HEK293 (cell line): ENCODE data around the gene ZBTB25.

Experiments
- GFI1B ChIP-seq: fragments of 450-650 bp; formaldehyde crosslinking; IDR thresholded peaks from 2 replicates; pipeline ENCODE4 v1.5.1; 2016; ENCODE audit warnings: missing biosample characterization, missing genetic modification characterization
- GLIS2 ChIP-seq: fragments of 450-650 bp; formaldehyde crosslinking; IDR thresholded peaks from 2 replicates; pipeline ENCODE4 v1.5.1; 2016; ENCODE audit warnings: missing biosample characterization, missing genetic modification characterization
- HOXA7 ChIP-seq: sonication (generic); formaldehyde crosslinking; IDR thresholded peaks from 2 replicates; pipeline ENCODE4 v1.8.1; 2022; ENCODE audit warnings: missing genetic modification reagents, borderline replicate concordance
- SP2 ChIP-seq: fragments of 450-650 bp; formaldehyde crosslinking; IDR thresholded peaks from 2 replicates; pipeline ENCODE4 v1.5.1; 2016; ENCODE audit warnings: missing biosample characterization, missing genetic modification characterization
- TSHZ1 ChIP-seq: fragments of 450-650 bp; formaldehyde crosslinking; IDR thresholded peaks from 2 replicates; pipeline ENCODE4 v1.5.1; 2016; ENCODE audit warnings: missing biosample characterization, missing genetic modification characterization, borderline replicate concordance
- YY1 ChIP-seq: fragments of 450-650 bp; formaldehyde crosslinking; IDR thresholded peaks from 2 replicates; pipeline ENCODE4 v1.5.1; 2018; ENCODE audit warnings: missing biosample characterization, missing genetic modification characterization
- ZBTB17 ChIP-seq: fragments of 450-650 bp; formaldehyde crosslinking; IDR thresholded peaks from 2 replicates; pipeline ENCODE4 v1.5.1; 2016; ENCODE audit warnings: missing biosample characterization, missing genetic modification characterization
- ZBTB8A ChIP-seq: fragments of 450-650 bp; formaldehyde crosslinking; IDR thresholded peaks from 2 replicates; pipeline ENCODE4 v1.5.1; 2016; ENCODE audit warnings: missing biosample characterization, missing genetic modification characterization
- ZNF133 ChIP-seq: fragments of 450-650 bp; formaldehyde crosslinking; IDR thresholded peaks from 2 replicates; pipeline ENCODE4 v1.5.1; 2016; ENCODE audit warnings: missing biosample characterization, missing genetic modification characterization
- ZNF169 ChIP-seq: fragments of 450-650 bp; formaldehyde crosslinking; IDR thresholded peaks from 2 replicates; pipeline ENCODE4 v1.5.1; 2016; ENCODE audit warnings: missing biosample characterization, missing genetic modification characterization
- ZNF19 ChIP-seq: fragments of 450-650 bp; formaldehyde crosslinking; IDR thresholded peaks from 2 replicates; pipeline ENCODE4; 2016; ENCODE audit warnings: missing biosample characterization, missing genetic modification characterization, low read depth
- ZNF2 ChIP-seq: fragments of 450-650 bp; formaldehyde crosslinking; IDR thresholded peaks from 2 replicates; pipeline ENCODE4 v1.5.1; 2016; ENCODE audit warnings: missing biosample characterization, missing genetic modification characterization
- ZNF266 ChIP-seq: fragments of 450-650 bp; formaldehyde crosslinking; IDR thresholded peaks from 2 replicates; pipeline ENCODE4 v1.5.1; 2016; ENCODE audit warnings: missing biosample characterization, missing genetic modification characterization, low read depth
- ZNF37A ChIP-seq: fragments of 450-650 bp; IDR thresholded peaks from 2 replicates; pipeline ENCODE4 v1.5.1; 2018; ENCODE audit warnings: missing biosample characterization, missing genetic modification characterization
- ZNF488 ChIP-seq: fragments of 450-650 bp; formaldehyde crosslinking; IDR thresholded peaks from 2 replicates; pipeline ENCODE4 v1.5.1; 2016; ENCODE audit warnings: missing biosample characterization, missing genetic modification characterization
- ZNF521 ChIP-seq: fragments of 450-650 bp; formaldehyde crosslinking; IDR thresholded peaks from 2 replicates; pipeline ENCODE4 v1.5.1; 2017; ENCODE audit warnings: missing biosample characterization, mild to moderate bottlenecking, missing genetic modification characterization
- ZNF548 ChIP-seq: fragments of 450-650 bp; formaldehyde crosslinking; IDR thresholded peaks from 2 replicates; pipeline ENCODE4 v1.5.1; 2016; ENCODE audit warnings: missing biosample characterization, missing genetic modification characterization
- ZNF645 ChIP-seq: fragments of 450-650 bp; formaldehyde crosslinking; IDR thresholded peaks from 2 replicates; pipeline ENCODE4; 2016; ENCODE audit warnings: missing biosample characterization, missing genetic modification characterization
- ZNF654 ChIP-seq: fragments of 450-650 bp; formaldehyde crosslinking; IDR thresholded peaks from 2 replicates; pipeline ENCODE4 v1.5.1; 2016; ENCODE audit warnings: low read depth, missing biosample characterization, missing genetic modification characterization
- ZNF777 ChIP-seq: fragments of 450-650 bp; formaldehyde crosslinking; IDR thresholded peaks from 2 replicates; pipeline ENCODE4 v1.5.1; 2017; ENCODE audit warnings: missing biosample characterization, missing genetic modification characterization, borderline replicate concordance
- TF ChIP-seq, protein P1 (sequence below): fragments of 450-650 bp; formaldehyde crosslinking; IDR thresholded peaks from 2 replicates; pipeline ENCODE4 v1.5.1; 2016; ENCODE audit warnings: missing biosample characterization, missing genetic modification characterization
- TF ChIP-seq, protein P2 (sequence below): fragments of 450-650 bp; formaldehyde crosslinking; IDR thresholded peaks from 2 replicates; pipeline ENCODE4 v1.5.1; 2016; ENCODE audit warnings: missing biosample characterization, missing genetic modification characterization
- TF ChIP-seq, protein P3 (sequence below): fragments of 450-650 bp; formaldehyde crosslinking; IDR thresholded peaks from 2 replicates; pipeline ENCODE4 v1.5.1; 2016; ENCODE audit warnings: missing biosample characterization, missing genetic modification characterization, low read depth
- TF ChIP-seq, protein P4 (sequence below): fragments of 450-650 bp; formaldehyde crosslinking; IDR thresholded peaks from 2 replicates; pipeline ENCODE4 v1.5.1; 2016; ENCODE audit warnings: missing biosample characterization, missing genetic modification characterization
- TF ChIP-seq, protein P5 (sequence below): sonication (generic); formaldehyde crosslinking; IDR thresholded peaks from 2 replicates; pipeline ENCODE4 v1.8.1; 2022; ENCODE audit warnings: mild to moderate bottlenecking, moderate library complexity, missing genetic modification reagents

Gene ZBTB25

DNA sequence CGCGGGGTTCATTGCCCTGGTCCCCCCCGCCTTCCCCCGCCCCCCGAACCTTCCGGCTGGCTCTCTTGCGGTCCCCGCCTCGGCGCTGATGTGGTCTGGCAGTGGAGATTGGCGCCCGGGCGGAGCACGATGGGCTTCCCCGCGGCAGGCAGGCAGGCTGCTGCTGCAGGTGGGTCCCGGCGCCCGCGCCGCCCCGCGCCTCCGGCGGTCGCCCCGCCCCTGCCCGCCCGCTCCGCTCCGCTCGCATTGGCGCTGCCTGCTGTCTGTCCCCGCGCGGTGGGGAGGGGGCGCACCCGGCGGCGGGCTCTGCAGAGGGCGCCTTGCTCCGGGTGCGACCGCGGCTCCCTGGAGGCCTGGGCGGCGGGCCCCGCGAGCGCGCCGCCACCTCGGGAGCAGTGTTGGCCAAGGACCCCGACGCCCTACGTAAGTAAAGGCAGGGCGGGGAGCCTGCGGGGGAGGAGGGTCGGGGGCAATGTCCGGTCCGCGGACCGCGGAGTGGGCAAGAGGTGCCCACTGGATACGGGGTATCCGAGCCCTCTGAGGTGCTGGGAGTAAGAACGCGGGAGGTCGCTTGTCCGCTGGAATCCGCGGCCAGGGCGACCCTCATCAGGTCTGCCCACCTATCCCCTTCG is 38.3 kb downstream of the ZBTB25 start, which contains the start of gene AKAP5 (continued):
- TF ChIP-seq, protein P1, sequence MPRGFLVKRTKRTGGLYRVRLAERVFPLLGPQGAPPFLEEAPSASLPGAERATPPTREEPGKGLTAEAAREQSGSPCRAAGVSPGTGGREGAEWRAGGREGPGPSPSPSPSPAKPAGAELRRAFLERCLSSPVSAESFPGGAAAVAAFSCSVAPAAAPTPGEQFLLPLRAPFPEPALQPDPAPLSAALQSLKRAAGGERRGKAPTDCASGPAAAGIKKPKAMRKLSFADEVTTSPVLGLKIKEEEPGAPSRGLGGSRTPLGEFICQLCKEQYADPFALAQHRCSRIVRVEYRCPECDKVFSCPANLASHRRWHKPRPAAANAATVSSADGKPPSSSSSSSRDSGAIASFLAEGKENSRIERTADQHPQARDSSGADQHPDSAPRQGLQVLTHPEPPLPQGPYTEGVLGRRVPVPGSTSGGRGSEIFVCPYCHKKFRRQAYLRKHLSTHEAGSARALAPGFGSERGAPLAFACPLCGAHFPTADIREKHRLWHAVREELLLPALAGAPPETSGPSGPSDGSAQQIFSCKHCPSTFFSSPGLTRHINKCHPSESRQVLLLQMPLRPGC (tag by site-specific recombination), result no peak
- TF ChIP-seq TSHZ1 (tag by site-specific recombination) (no peak), ZNF2 (tag by site-specific recombination) (no peak), ZBTB8A (tag by site-specific recombination) (peak; percentile 86), ZNF521 (no peak), ZNF133 (tag by site-specific recombination) (no peak), ZBTB17 (tag by site-specific recombination) (no peak), ZNF37A (tag by site-specific recombination) (no peak), ZNF19 (tag by site-specific recombination) (no peak), ZNF654 (tag by site-specific recombination) (no peak), ZNF488 (tag by site-specific recombination) (no peak), YY1 (no peak), HOXA7 (CRISPR knock-in tag) (no peak), GLIS2 (tag by site-specific recombination) (peak; percentile 57), SP2 (tag by site-specific recombination) (peak; percentile 46), ZNF169 (no peak), ZNF777 (tag by site-specific recombination) (no peak), ZNF548 (no peak), ZNF645 (tag by site-specific recombination) (no peak), ZNF266 (tag by site-specific recombination) (no peak), GFI1B (no peak)
- TF ChIP-seq, protein P2, sequence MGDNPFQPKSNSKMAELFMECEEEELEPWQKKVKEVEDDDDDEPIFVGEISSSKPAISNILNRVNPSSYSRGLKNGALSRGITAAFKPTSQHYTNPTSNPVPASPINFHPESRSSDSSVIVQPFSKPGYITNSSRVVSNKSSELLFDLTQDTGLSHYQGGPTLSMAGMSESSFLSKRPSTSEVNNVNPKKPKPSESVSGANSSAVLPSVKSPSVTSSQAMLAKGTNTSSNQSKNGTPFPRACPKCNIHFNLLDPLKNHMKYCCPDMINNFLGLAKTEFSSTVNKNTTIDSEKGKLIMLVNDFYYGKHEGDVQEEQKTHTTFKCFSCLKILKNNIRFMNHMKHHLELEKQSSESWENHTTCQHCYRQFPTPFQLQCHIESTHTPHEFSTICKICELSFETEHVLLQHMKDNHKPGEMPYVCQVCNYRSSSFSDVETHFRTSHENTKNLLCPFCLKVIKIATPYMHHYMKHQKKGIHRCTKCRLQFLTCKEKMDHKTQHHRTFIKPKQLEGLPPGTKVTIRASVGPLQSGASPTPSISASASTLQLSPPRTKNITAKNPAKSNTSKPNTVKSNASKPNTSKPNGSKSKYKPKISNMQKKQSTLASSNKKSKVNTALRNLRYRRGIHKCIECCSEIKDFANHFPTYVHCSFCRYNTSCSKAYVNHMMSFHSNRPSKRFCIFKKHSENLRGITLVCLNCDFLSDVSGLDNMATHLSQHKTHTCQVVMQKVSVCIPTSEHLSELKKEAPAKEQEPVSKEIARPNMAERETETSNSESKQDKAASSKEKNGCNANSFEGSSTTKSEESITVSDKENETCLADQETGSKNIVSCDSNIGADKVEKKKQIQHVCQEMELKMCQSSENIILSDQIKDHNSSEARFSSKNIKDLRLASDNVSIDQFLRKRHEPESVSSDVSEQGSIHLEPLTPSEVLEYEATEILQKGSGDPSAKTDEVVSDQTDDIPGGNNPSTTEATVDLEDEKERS (tag by site-specific recombination), result no peak
- TF ChIP-seq, protein P3, sequence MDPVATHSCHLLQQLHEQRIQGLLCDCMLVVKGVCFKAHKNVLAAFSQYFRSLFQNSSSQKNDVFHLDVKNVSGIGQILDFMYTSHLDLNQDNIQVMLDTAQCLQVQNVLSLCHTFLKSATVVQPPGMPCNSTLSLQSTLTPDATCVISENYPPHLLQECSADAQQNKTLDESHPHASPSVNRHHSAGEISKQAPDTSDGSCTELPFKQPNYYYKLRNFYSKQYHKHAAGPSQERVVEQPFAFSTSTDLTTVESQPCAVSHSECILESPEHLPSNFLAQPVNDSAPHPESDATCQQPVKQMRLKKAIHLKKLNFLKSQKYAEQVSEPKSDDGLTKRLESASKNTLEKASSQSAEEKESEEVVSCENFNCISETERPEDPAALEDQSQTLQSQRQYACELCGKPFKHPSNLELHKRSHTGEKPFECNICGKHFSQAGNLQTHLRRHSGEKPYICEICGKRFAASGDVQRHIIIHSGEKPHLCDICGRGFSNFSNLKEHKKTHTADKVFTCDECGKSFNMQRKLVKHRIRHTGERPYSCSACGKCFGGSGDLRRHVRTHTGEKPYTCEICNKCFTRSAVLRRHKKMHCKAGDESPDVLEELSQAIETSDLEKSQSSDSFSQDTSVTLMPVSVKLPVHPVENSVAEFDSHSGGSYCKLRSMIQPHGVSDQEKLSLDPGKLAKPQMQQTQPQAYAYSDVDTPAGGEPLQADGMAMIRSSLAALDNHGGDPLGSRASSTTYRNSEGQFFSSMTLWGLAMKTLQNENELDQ (tag by site-specific recombination), result no peak
- TF ChIP-seq, protein P4, sequence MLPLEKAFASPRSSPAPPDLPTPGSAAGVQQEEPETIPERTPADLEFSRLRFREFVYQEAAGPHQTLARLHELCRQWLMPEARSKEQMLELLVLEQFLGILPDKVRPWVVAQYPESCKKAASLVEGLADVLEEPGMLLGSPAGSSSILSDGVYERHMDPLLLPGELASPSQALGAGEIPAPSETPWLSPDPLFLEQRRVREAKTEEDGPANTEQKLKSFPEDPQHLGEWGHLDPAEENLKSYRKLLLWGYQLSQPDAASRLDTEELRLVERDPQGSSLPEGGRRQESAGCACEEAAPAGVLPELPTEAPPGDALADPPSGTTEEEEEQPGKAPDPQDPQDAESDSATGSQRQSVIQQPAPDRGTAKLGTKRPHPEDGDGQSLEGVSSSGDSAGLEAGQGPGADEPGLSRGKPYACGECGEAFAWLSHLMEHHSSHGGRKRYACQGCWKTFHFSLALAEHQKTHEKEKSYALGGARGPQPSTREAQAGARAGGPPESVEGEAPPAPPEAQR (tag by site-specific recombination), result no peak
- TF ChIP-seq, protein P5, sequence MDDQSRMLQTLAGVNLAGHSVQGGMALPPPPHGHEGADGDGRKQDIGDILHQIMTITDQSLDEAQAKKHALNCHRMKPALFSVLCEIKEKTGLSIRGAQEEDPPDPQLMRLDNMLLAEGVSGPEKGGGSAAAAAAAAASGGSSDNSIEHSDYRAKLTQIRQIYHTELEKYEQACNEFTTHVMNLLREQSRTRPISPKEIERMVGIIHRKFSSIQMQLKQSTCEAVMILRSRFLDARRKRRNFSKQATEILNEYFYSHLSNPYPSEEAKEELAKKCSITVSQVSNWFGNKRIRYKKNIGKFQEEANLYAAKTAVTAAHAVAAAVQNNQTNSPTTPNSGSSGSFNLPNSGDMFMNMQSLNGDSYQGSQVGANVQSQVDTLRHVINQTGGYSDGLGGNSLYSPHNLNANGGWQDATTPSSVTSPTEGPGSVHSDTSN (CRISPR knock-in tag), result peak; percentile 93
